Lower lobe of right lung (tissue), 2 donors: ENCODE measurements around the gene TPCN2. TPM values are rescaled to one million over a fixed set of nuclear protein-coding genes. Genes with fewer than 3 reads are reported as not detected.
A peak's percentile ranks its signal among the peaks of the same experiment; 100 is the strongest.

Experiments used
- ATAC-seq, 2 donors: fragments of 200-7000 bp; cut with Tn5 transposase; one replicate each; pipeline ENCODE4 v1.9.1; 2020 to 2022; ENCODE audit warnings: mild to moderate bottlenecking in 2 of 2, moderate library complexity in 2 of 2
- DNase-seq: peaks from one replicate; pipeline ENCODE4 v3.0.0-alpha.2; 2020
- H3K27ac ChIP-seq: fragments of 200-600 bp; one replicate; pipeline ENCODE4 v1.8.0; 2022
- H3K27me3 ChIP-seq: fragments of 200-600 bp; one replicate; pipeline ENCODE4 v1.8.0; 2022; ENCODE audit warnings: low read depth
- H3K36me3 ChIP-seq: fragments of 200-600 bp; one replicate; pipeline ENCODE4 v1.8.0; 2022; ENCODE audit warnings: mild to moderate bottlenecking
- H3K4me1 ChIP-seq: fragments of 200-600 bp; one replicate; pipeline ENCODE4 v1.8.0; 2022
- H3K4me3 ChIP-seq: fragments of 200-600 bp; one replicate; pipeline ENCODE4 v1.8.0; 2022; ENCODE audit warnings: mild to moderate bottlenecking
- H3K9me3 ChIP-seq: fragments of 200-600 bp; one replicate; pipeline ENCODE4 v1.8.0; 2022
- intact Hi-C: fragments of 100-400 bp; cut with DNase I; formaldehyde crosslinking; loops from one replicate; pipeline ENCODE4 v1.11.0; 2022
- total RNA-seq: library from RNA; stranded (reverse); fragmentation: NEBNext Ultra II Directional; extraction: Animal tissue kit (Norgen Biotek cat#: 25700); gene quantifications from one replicate; pipeline ENCODE4 v1.2.1, GENCODE V29; 2021
- TF ChIP-seq, protein P1 (sequence below): fragments of 200-600 bp; IDR thresholded peaks from one replicate; pipeline ENCODE4 v1.8.0; 2022; ENCODE audit warnings: antibody characterized with exemption, mild to moderate bottlenecking
- donor health status: DM: no; HTN: yes; CAD: no; lungs with severe emphysema.

Gene TPCN2
- total RNA-seq, 1 donor from 2014 or later, result 18.2 TPM

- no peaks in the 10 kb centered on the region for H3K36me3 ChIP-seq
Measured at GRCh38 chr11:69121021-69121420, 72.3 kb downstream of the TPCN2 start.

GRCh38 chr11:69121621-69122325 is 73.0 kb downstream of the TPCN2 start:
- Histone ChIP-seq H3K4me1 (peaks cover 29% of the 10 kb centered on the region), H3K9me3 (no peaks in the 10 kb centered on the region), H3K27ac (peak overlapping the region; percentile 88), H3K36me3 (no peaks in the 10 kb centered on the region), H3K4me3 (no peak overlapping the region), H3K27me3 (no peaks in the 10 kb centered on the region)
- no peak for ATAC-seq
- intact Hi-C loops, result no loop called here
- TF ChIP-seq, protein P1, sequence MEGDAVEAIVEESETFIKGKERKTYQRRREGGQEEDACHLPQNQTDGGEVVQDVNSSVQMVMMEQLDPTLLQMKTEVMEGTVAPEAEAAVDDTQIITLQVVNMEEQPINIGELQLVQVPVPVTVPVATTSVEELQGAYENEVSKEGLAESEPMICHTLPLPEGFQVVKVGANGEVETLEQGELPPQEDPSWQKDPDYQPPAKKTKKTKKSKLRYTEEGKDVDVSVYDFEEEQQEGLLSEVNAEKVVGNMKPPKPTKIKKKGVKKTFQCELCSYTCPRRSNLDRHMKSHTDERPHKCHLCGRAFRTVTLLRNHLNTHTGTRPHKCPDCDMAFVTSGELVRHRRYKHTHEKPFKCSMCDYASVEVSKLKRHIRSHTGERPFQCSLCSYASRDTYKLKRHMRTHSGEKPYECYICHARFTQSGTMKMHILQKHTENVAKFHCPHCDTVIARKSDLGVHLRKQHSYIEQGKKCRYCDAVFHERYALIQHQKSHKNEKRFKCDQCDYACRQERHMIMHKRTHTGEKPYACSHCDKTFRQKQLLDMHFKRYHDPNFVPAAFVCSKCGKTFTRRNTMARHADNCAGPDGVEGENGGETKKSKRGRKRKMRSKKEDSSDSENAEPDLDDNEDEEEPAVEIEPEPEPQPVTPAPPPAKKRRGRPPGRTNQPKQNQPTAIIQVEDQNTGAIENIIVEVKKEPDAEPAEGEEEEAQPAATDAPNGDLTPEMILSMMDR, result no peak
- DNase-seq, result no peak

More at GRCh38 chr11:69121021-69121420, 72.3 kb downstream of the TPCN2 start:
- H3K9me3 ChIP-seq, result no peaks in the 10 kb centered on the region
- ATAC-seq, result no peak
- intact Hi-C loops, result no loop called here
- H3K4me1 ChIP-seq, result peaks cover 29% of the 10 kb centered on the region
- DNase-seq, result peak; percentile 35
- TF ChIP-seq, protein P1, result no peak
- H3K27me3 ChIP-seq, result no peaks in the 10 kb centered on the region
- H3K4me3 ChIP-seq, result no peak overlapping the region
- H3K27ac ChIP-seq, result no peak overlapping the region

DNA sequence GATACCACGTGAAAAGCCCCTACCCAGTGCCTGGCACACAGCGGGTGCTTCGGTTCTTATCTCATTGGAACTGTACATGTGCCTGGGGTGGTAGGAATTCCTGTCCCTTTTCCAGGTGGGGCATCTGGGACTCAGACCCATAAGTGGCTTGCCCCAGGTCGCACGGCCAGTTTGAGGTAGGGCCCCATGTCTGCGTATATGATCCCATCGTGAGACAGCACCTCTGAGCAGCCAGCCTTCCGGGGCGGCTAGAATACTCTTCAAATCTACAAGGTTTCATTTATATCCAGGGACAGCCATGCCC is 73.5 kb downstream of the TPCN2 start:
- Histone ChIP-seq H3K27me3 (no peaks in the 10 kb centered on the region), H3K4me3 (no peak overlapping the region), H3K9me3 (no peaks in the 10 kb centered on the region), H3K36me3 (no peaks in the 10 kb centered on the region), H3K4me1 (peaks cover 29% of the 10 kb centered on the region), H3K27ac (peak overlapping the region; percentile 88)
- intact Hi-C loops, result no loop called here
- TF ChIP-seq, protein P1, result no peak
- ATAC-seq (peak; percentile 2 to 5), DNase-seq (no peak)

DNA sequence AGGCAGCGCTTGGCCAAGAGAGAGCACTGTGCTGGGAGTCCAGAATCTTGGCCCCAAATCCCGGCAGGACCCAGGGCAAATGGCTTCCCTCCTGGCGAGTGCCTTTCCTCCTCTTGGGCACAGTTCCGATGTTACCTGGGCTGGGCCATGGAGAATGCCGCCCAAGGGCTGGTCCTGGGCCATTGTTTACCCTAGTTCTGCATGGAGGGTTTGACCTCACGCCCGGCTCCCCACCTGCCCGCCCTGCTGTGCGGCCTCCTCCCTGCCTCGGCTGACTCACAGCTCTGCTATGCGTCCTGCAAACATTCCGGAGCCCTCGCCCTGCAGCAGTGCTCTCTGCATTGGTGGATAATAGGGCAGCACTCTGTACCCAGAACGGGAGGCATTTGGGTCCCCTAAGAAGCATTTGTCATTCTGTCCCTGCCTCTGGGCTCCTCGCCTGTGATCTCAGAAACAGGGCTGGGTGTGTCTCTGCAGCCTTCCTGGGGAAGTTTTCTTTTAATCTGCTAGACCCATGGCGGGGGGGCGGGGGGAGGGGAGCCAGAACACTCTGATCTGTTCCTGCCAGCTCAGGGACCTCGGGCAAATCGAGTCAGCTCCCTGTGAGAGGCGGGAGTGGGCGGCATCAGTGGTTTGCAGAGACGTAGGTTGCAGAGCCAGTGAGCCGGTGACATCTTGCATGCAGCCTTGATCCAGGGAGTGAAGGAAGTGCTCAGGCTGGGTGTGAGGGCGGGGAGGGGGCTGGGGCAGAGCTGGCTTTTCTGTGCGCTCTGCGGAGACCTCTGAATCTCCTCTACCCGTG is 74.1 kb downstream of the TPCN2 start:
- DNase-seq (peak; percentile 94), ATAC-seq (peak; percentile 96 to 97)
- intact Hi-C loops, result no loop called here
- peak overlapping the region; percentile 8 for H3K4me3 ChIP-seq
- no peaks in the 10 kb centered on the region for H3K36me3 ChIP-seq
- peak overlapping the region; percentile 88 for H3K27ac ChIP-seq
- no peaks in the 10 kb centered on the region for H3K9me3 ChIP-seq
- H3K4me1 ChIP-seq, result peaks cover 29% of the 10 kb centered on the region
- TF ChIP-seq, protein P1, result no peak
- no peaks in the 10 kb centered on the region for H3K27me3 ChIP-seq

DNA sequence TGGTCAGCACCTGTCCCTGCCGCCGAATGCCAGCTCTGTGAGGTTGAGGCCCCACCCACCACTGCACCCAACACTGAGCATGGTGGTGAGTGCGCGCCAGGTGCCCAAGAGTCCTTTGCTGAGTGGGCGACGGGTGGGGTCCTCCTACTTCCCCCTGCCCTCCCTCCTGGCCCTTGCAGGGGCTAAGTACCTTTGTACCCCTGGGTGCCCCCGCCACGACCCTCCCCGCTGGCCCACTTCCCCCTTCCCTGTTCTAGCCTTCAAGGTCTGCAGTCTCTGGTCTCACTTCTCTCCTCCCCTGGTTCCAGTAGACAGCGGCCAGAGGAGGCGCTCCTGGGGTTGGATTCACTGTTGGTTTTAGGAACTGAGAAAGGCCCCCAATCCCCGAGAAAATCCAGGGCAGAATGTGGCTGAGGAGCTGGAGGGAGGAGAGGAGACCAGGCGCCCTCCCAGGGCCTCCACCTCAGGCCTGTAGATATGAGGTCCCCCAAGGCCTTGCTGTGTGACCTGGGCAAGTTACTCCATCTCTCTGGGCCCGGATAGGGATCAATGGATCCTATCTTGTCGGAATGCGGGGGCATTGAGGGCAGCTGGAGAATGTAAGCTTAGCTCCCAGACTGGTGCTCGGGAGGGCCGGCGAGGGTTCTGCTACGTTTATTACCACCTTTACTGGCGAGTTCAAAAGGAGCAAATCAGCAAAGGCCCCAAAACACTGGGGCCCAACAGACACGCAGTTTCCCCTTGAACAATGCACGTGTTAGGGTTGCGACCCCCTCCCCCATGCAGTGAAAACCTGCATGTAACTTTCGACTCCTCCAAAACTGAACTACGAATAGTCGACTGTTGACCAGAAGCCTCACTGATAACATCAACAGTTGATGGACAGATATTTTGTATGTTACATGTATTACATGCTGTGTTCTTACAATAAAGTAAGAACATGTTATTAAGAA is 75.1 kb downstream of the TPCN2 start:
- ATAC-seq (peak in 1 of 2 donors; percentile 6), DNase-seq (peak; percentile 37)
- Histone ChIP-seq H3K9me3 (peaks cover 2% of the 10 kb centered on the region), H3K4me1 (peaks cover 29% of the 10 kb centered on the region), H3K4me3 (peak overlapping the region; percentile 8), H3K36me3 (no peaks in the 10 kb centered on the region), H3K27me3 (no peaks in the 10 kb centered on the region), H3K27ac (peak overlapping the region; percentile 88)
- intact Hi-C loops, result no loop called here
- TF ChIP-seq, protein P1, result no peak
